HG02610 (cell line): Measurements from ENCODE around the gene E2F4.

Experiments used
- ATAC-seq: cut with Tn5 transposase; IDR thresholded peaks from one replicate; pipeline ENCODE4 v1.9.1; 2021; ENCODE audit warnings: mild to moderate bottlenecking, moderate library complexity; ENCODE audit not compliant: unreplicated experiment

E2F4 gene

GRCh38 chr16:67190448-67191399, 1.2 kb upstream of the E2F4 start:
- no peak for ATAC-seq

- ATAC-seq = no peak
These were observed 452 bp upstream of the E2F4 start for GRCh38 chr16:67191411-67191994.

DNA sequence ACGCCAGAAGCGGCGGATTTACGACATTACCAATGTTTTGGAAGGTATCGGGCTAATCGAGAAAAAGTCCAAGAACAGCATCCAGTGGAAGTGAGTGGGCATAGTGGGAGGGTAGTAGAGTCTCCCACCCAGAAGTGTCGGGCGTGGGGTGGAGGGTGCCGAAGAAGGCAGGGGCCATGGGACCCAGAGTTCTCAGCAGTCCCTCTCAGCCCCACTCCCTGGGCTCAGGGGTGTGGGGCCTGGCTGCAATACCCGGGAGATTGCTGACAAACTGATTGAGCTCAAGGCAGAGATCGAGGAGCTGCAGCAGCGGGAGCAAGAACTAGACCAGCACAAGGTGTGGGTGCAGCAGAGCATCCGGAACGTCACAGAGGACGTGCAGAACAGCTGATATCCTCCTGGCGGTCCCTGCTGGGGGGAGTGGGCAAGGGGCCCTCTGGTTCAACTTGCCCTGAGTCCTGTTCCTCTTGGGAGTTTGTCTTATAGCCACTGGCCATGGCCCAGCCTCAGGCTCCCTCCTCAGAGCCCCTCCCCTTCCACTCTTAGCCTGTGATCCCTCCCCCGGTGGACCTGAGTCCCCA, 916 bp downstream of the E2F4 start:
- ATAC-seq = no peak

- no peak for ATAC-seq
These were observed 1.6 kb downstream of the E2F4 start for GRCh38 chr16:67193536-67193935.

- ATAC-seq = no peak
These were observed 2.3 kb downstream of the E2F4 start for GRCh38 chr16:67194260-67194659.

DNA sequence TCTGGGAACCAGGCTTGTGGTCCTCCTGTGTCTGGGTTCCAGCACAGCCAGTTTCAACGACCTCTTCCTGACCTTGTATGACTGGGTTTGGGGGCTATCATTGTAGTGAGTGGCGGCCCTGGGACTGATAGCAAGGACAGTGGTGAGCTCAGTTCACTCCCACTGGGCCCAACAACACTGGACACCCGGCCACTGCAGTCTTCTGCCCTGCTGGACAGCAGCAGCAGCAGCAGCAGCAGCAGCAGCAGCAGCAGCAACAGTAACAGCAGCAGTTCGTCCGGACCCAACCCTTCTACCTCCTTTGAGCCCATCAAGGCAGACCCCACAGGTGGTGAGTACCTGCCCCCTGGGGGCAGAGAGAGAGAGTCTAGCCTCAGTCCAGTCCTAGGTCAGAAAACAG, 3.7 kb downstream of the E2F4 start:
- ATAC-seq = no peak

- ATAC-seq = no peak
These were observed 4.9 kb downstream of the E2F4 start for GRCh38 chr16:67196881-67197280.

DNA sequence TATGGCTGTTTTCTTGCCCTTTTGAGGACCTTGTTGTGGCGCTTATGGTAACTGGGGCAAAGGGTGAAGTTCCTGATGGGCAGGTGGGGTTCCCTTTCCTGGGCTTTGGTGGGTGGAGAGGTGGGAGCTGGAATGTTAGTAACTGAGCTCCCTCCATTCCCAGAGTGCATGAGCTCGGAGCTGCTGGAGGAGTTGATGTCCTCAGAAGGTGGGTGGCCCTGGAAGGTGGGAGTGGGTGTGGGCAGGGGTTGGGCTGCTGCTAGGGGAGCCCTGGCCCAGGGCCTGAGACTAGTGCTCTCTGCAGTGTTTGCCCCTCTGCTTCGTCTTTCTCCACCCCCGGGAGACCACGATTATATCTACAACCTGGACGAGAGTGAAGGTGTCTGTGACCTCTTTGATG, 5.7 kb downstream of the E2F4 start:
- no peak for ATAC-seq

- ATAC-seq = no peak
These were observed 6.3 kb downstream of the E2F4 start for GRCh38 chr16:67198238-67198734.

- ATAC-seq = no peak
These were observed 7.3 kb downstream of the E2F4 start, which contains the start of gene ELMO3 for GRCh38 chr16:67199011-67199807. Gene ELMO3 (plus strand): TSS chr16:67199131. CDS start chr16:67199327, 196 bp downstream.

GRCh38 chr16:67199808-67200198, 7.8 kb downstream of the E2F4 start:
- no peak for ATAC-seq

- ATAC-seq = no peak
These were observed 8.5 kb downstream of the E2F4 start for GRCh38 chr16:67200491-67200890.

DNA sequence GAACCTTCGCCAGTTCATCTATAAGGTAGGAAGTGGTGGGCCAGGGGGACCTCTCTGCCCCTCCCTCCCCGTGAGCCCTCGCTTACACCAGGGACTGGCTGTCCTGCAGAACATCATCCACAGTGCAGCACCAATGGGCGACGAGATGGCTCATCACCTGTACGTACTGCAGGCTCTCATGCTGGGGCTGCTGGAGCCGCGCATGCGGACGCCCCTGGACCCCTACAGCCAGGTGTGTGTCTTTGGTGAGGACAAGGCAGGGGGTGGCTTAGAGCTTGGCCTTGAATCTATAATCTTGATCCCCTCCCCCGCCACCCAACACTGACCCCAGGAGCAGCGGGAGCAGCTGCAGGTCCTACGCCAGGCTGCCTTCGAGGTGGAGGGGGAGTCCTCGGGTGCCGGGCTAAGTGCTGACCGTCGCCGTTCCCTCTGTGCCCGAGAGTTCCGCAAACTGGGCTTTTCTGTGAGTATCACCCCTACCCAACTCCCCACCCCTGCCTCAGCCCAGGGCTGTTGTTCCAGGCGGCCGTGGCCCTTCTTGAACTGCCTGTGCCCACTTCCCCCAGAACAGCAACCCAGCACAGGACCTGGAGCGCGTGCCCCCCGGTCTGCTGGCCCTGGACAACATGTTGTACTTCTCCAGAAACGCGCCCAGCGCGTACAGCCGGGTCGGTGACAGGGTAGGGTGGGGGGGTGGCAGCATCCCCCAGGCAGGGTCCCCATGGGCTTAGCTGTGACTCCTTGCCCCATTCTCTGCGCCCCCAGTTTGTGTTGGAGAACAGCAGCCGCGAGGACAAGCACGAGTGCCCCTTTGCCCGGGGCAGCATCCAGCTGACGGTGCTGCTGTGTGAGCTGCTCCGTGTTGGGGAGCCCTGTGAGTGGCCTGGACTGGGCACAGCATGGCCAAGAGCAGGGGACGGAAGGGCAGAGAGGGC, 9.7 kb downstream of the E2F4 start:
- ATAC-seq = no peak

DNA sequence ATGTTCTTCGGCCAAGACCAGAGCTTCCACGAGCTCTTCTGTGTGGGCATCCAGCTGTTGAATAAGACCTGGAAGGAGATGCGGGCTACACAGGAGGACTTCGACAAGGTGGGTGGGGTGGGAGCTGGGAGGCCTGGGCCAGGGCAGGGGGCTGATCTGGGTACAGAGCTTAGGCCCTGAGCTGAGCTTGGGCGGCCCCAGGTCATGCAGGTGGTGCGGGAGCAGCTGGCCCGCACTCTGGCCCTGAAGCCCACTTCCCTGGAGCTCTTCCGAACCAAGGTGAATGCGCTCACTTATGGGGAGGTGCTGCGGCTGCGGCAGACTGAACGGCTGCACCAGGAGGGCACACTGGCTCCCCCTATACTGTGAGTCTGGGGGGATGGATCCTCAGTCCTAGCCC, 10.5 kb downstream of the E2F4 start:
- ATAC-seq = no peak

- no peak for ATAC-seq
These were observed 11.1 kb downstream of the E2F4 start for GRCh38 chr16:67202956-67203493.

- no peak for ATAC-seq
These were observed 12.1 kb downstream of the E2F4 start for GRCh38 chr16:67204076-67204475.

DNA sequence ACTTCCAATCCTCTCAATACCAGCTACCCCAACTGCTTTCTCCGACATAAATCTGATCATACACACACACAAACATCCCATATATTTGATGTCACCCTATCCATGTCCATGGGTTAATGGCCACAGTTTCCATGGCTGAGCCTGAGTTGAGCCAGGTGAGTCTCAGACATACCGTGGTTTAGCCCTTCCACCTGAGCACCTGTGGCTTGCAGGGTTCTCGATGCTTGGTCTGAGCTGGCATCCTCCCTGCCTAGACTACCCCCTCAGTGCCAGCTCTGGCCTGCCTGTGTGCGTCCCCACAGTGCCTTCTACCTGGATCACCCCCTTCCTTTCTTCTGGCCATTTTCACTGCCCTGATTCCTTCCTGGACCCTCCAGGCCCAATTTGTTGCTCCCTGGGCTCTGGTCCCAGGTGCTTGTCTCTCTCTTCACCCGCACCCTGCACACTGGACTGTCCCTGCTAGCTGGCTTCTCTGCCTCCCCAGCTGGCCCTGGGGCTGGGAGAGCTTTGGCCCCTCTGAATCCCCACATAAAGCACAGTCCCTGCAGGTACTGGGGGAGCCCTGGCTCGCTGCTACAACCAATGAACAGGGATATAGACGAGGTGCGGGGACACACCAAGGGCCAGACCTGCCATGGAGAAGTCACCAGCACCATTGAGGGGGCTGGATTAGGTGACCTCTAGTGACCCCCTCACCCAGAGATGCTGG, 14.3 kb downstream of the E2F4 start:
- ATAC-seq = no peak

- ATAC-seq = no peak
These were observed 14.9 kb downstream of the E2F4 start for GRCh38 chr16:67206838-67207248.
